Sigmoid colon (tissue), 7 donors: Measurements from ENCODE around the gene ATP6V0E1. TPM values are rescaled to one million over a fixed set of nuclear protein-coding genes. Genes with fewer than 3 reads are reported as not detected.
A peak's percentile ranks its signal among the peaks of the same experiment; 100 is the strongest.

Experiments used
- DNase-seq: peaks from one replicate; pipeline ENCODE4 v3.0.0-alpha.2; 2019
- H3K27ac ChIP-seq, 4 donors: fragments of 200-600 bp; sonication (generic); one replicate each; pipeline ENCODE4 v1.5.1; 2016 to 2019; ENCODE audit warnings: mild to moderate bottlenecking in 1 of 4
- H3K27me3 ChIP-seq, 3 donors: fragments of 200-600 bp; sonication (generic); one replicate each; pipeline ENCODE4 v1.5.1; 2019; ENCODE audit warnings: mild to moderate bottlenecking in 1 of 3
- H3K36me3 ChIP-seq, 4 donors: fragments of 200-600 bp; sonication (generic); one replicate each; pipeline ENCODE4 v1.5.1; 2016 to 2019
- H3K4me1 ChIP-seq, 4 donors: fragments of 200-600 bp; sonication (generic); one replicate each; pipeline ENCODE4 v1.5.1; 2017 to 2019
- H3K4me3 ChIP-seq, 4 donors: fragments of 200-600 bp; sonication (generic); one replicate each; pipeline ENCODE4 v1.5.1; 2017 to 2019; ENCODE audit warnings: mild to moderate bottlenecking in 2 of 4, moderate library complexity in 1 of 4
- H3K9me3 ChIP-seq, 4 donors: fragments of 200-600 bp in 3 of 4; sonication (generic) in 3 of 4; one replicate each; pipeline versions ENCODE4 v1.5.1 to v1.6.1; 2013 to 2019
- CTCF ChIP-seq, 4 experiments: fragments of 450-650 bp in 3 of 4; fragments of 200-600 bp in 1 of 4; IDR thresholded peaks; one replicate each; pipeline ENCODE4 v1.5.1; 2016 to 2019; ENCODE audit warnings: antibody characterized with exemption in 4 of 4, mild to moderate bottlenecking in 3 of 4, moderate library complexity in 2 of 4
- EP300 ChIP-seq, 4 donors: sonication (generic); formaldehyde crosslinking; IDR thresholded peaks; one replicate each; pipeline ENCODE4 v1.6.1; 2017; ENCODE audit warnings: antibody characterized with exemption in 4 of 4
- POLR2A ChIP-seq, 2 donors: fragments of 450-650 bp; IDR thresholded peaks; one replicate each; pipeline ENCODE4 v1.6.1; 2016; ENCODE audit warnings: antibody characterized with exemption in 2 of 2, mild to moderate bottlenecking in 2 of 2, moderate library complexity in 2 of 2
- POLR2AphosphoS5 ChIP-seq, 4 donors: sonication (generic); formaldehyde crosslinking; IDR thresholded peaks; one replicate each; pipeline ENCODE4 v1.6.1; 2017; ENCODE audit warnings: antibody characterized with exemption in 4 of 4
- WGBS, 2 donors: extraction: QIAGEN DNeasy Blood & Tissue Kit; methylation state at CpG; one replicate each; pipeline ENCODE4 v1.1.7; 2013; 5-methylcytosine and 5-hydroxymethylcytosine counted together
- intact Hi-C: fragments of 100-400 bp; cut with DNase I; formaldehyde crosslinking; loops from one replicate; pipeline ENCODE4 v1.15.1; 2023
- polyA plus RNA-seq, 3 donors: library from polyadenylated mRNA; stranded (reverse); fragments of 200-250 nt; gene quantifications; one replicate each; pipeline ENCODE4 v1.2.3, GENCODE V29; 2013
- total RNA-seq, 4 donors: library from RNA; depleted of rRNA; stranded (reverse); fragments of >200 nt; gene quantifications; one replicate each; pipeline ENCODE4 v1.1.0, GENCODE V29; 2016
- donor health status: healthy with polysubstance abuse.
- donor health status: Bipolar disorder and iron deficiency.
- donor health status: healthy.

ATP6V0E1 gene
- total and polyA plus RNA-seq, 7 donors: 117 to 261 (median 154) TPM

- Histone ChIP-seq H3K4me1 (peaks cover 0 to 29% (median 18%) of the 10 kb centered on the region in 4 donors), H3K27ac (peak overlapping the region; percentile 93 to 97 (median 96)), H3K4me3 (peak overlapping the region; percentile 78 to 97 (median 88)), H3K27me3 (no peaks in the 10 kb centered on the region), H3K9me3 (no peaks in the 10 kb centered on the region), H3K36me3 (peaks cover 0 to 31% (median 1%) of the 10 kb centered on the region in 4 donors)
- intact Hi-C loops: loop anchor here (1.0 to 10.0 kb wide), 3 partner anchors 73 to 300 kb away; partner anchors contain the start of gene BNIP1
- peak; percentile 93 for DNase-seq
- 0 to 1% methylated on average over 15 of the region's 15 CpGs for WGBS, 2 donors
- TF ChIP-seq CTCF (IDR thresholded peaks at IDR 0.05) (peak in 1 of 4 experiments; percentile 43), POLR2A (IDR thresholded peaks at IDR 0.05) (no peak), EP300 (IDR thresholded peaks at IDR 0.05) (no peak), POLR2AphosphoS5 (IDR thresholded peaks at IDR 0.05) (peak; percentile 38 to 57 (median 50))
These were observed 828 bp downstream of the ATP6V0E1 start for GRCh38 chr5:172984244-172984953.

GRCh38 chr5:172985596-172985995 is 2.0 kb downstream of the ATP6V0E1 start:
- H3K4me1 ChIP-seq: peaks cover 0 to 37% (median 18%) of the 10 kb centered on the region in 4 donors
- no peak for DNase-seq
- intact Hi-C loops: loop anchor here (2.0 to 10.0 kb wide), 2 partner anchors 159 to 299 kb away; partner anchors contain the start of gene BNIP1
- TF ChIP-seq CTCF (IDR thresholded peaks at IDR 0.05) (no peak), EP300 (IDR thresholded peaks at IDR 0.05) (no peak), POLR2A (IDR thresholded peaks at IDR 0.05) (no peak), POLR2AphosphoS5 (IDR thresholded peaks at IDR 0.05) (no peak)
- peaks cover 0 to 39% (median 1%) of the 10 kb centered on the region in 4 donors for H3K36me3 ChIP-seq
- no peaks in the 10 kb centered on the region for H3K9me3 ChIP-seq
- H3K27me3 ChIP-seq: no peaks in the 10 kb centered on the region
- peak overlapping the region in 2 of 4 donors; percentile 12 to 97 for H3K27ac ChIP-seq
- peak overlapping the region in 1 of 4 donors; percentile 78 for H3K4me3 ChIP-seq

GRCh38 chr5:172988276-172988675 is 4.7 kb downstream of the ATP6V0E1 start:
- intact Hi-C loops: loop anchor here (10.0 kb wide), 1 partner anchor 297 kb away; no protein-coding TSS in a partner anchor
- TF ChIP-seq POLR2A (IDR thresholded peaks at IDR 0.05) (no peak), EP300 (IDR thresholded peaks at IDR 0.05) (no peak), POLR2AphosphoS5 (IDR thresholded peaks at IDR 0.05) (no peak), CTCF (IDR thresholded peaks at IDR 0.05) (no peak)
- 72 to 76% methylated on average over 3 of the region's 3 CpGs for WGBS, 2 donors
- peaks cover 0 to 49% (median 1%) of the 10 kb centered on the region in 4 donors for H3K36me3 ChIP-seq
- DNase-seq: no peak
- no peak overlapping the region for H3K27ac ChIP-seq
- no peaks in the 10 kb centered on the region for H3K27me3 ChIP-seq
- no peak overlapping the region for H3K4me3 ChIP-seq
- no peaks in the 10 kb centered on the region for H3K9me3 ChIP-seq
- peaks cover 0 to 31% (median 17%) of the 10 kb centered on the region in 4 donors for H3K4me1 ChIP-seq

- no peak for TF ChIP-seq POLR2AphosphoS5 (IDR thresholded peaks at IDR 0.05)
- TF ChIP-seq EP300 (IDR thresholded peaks at IDR 0.05): no peak
- no peak for TF ChIP-seq CTCF (IDR thresholded peaks at IDR 0.05)
- H3K27ac ChIP-seq: no peak overlapping the region
- H3K36me3 ChIP-seq: peaks cover 0 to 66% (median 11%) of the 10 kb centered on the region in 4 donors
- DNase-seq: no peak
- peaks cover 0 to 16% (median 6%) of the 10 kb centered on the region in 4 donors for H3K4me1 ChIP-seq
- no peak overlapping the region for H3K4me3 ChIP-seq
- no peaks in the 10 kb centered on the region for H3K27me3 ChIP-seq
- H3K9me3 ChIP-seq: no peaks in the 10 kb centered on the region
- intact Hi-C loops: no loop called here
- WGBS, 2 donors: 92 to 95% methylated on average over 8 of the region's 8 CpGs
These were observed 7.2 kb downstream of the ATP6V0E1 start for GRCh38 chr5:172990776-172991175.
